Activated T-cell treated with anti-CD3 and anti-CD28 coated beads, Interleukin-2, amount 50 U/mL, for 72 hours (primary cell): ENCODE measurements around the gene MRPS22. TPM values are rescaled to one million over a fixed set of nuclear protein-coding genes. Genes with fewer than 3 reads are reported as not detected.

ENCODE experiments used
- ATAC-seq, 2 donors: fragments of 150-1000 bp; cut with Tn5 transposase; replicated peaks in 1 of 2; 2 replicates each; pipeline ENCODE4 v1.10.0; 2021; ENCODE audit warnings: moderate library complexity in 2 of 2, mild to moderate bottlenecking in 1 of 2
- DNase-seq, 2 donors: peaks; one replicate each; pipeline ENCODE4 v3.0.0; 2021 to 2022; ENCODE audit warnings: mixed read lengths in 1 of 2
- H3K27ac Mint-ChIP-seq: one replicate; pipeline ENCODE4 v1.8.0; 2022; ENCODE audit warnings: mild to moderate bottlenecking, moderate library complexity, mixed read lengths
- H3K27me3 Mint-ChIP-seq: one replicate; pipeline ENCODE4 v1.8.0; 2022; ENCODE audit warnings: low read depth, mixed read lengths
- H3K36me3 Mint-ChIP-seq, 2 donors: one replicate each; pipeline ENCODE4 v1.8.0; 2022; ENCODE audit warnings: mixed read lengths in 2 of 2, mild to moderate bottlenecking in 1 of 2; ENCODE audit not compliant: insufficient read depth in 2 of 2
- H3K4me1 Mint-ChIP-seq: one replicate; pipeline ENCODE4 v1.8.0; 2022; ENCODE audit warnings: low read depth, mixed read lengths
- H3K4me3 Mint-ChIP-seq, 2 donors: one replicate each; pipeline ENCODE4 v1.8.0; 2022; ENCODE audit warnings: mild to moderate bottlenecking in 2 of 2, mixed read lengths in 2 of 2, moderate library complexity in 2 of 2
- H3K9me3 Mint-ChIP-seq, 2 donors: one replicate each; pipeline ENCODE4 v1.8.0; 2022; ENCODE audit warnings: mixed read lengths in 2 of 2
- total RNA-seq, 2 donors: library from RNA; stranded (reverse); gene quantifications; one replicate each; pipeline ENCODE4 v1.2.3, GENCODE V29; 2022

The MRPS22 gene
- total RNA-seq, 2 donors from 2014 or later: 61.7 to 67.5 TPM

GRCh38 chr3:139318431-139318816, 25.4 kb upstream of the MRPS22 start:
- no peak for DNase-seq
- H3K4me3 Mint-ChIP-seq: no peak overlapping the region

GRCh38 chr3:139318826-139319225, 25.0 kb upstream of the MRPS22 start:
- H3K27ac Mint-ChIP-seq: no peak overlapping the region
- H3K27me3 Mint-ChIP-seq: peaks cover 23% of the 10 kb centered on the region
- H3K4me1 Mint-ChIP-seq: no peaks in the 10 kb centered on the region
- H3K4me3 Mint-ChIP-seq: no peak overlapping the region
- no peaks in the 10 kb centered on the region for H3K9me3 Mint-ChIP-seq
- no peaks in the 10 kb centered on the region for H3K36me3 Mint-ChIP-seq
- DNase-seq (no peak), ATAC-seq (no peak)

More at GRCh38 chr3:139318431-139318816, 25.4 kb upstream of the MRPS22 start:
- Mint-ChIP-seq H3K36me3 (no peaks in the 10 kb centered on the region), H3K27ac (no peak overlapping the region), H3K4me1 (no peaks in the 10 kb centered on the region), H3K27me3 (peaks cover 26% of the 10 kb centered on the region), H3K9me3 (no peaks in the 10 kb centered on the region)
- no peak for ATAC-seq

- no peak for ATAC-seq
- Mint-ChIP-seq H3K27me3 (peaks cover 23% of the 10 kb centered on the region), H3K4me1 (no peaks in the 10 kb centered on the region), H3K4me3 (no peak overlapping the region), H3K36me3 (no peaks in the 10 kb centered on the region), H3K27ac (no peak overlapping the region), H3K9me3 (no peaks in the 10 kb centered on the region)
- DNase-seq: no peak
These were observed 24.1 kb upstream of the MRPS22 start for GRCh38 chr3:139319428-139320402.

GRCh38 chr3:139320551-139321309, 23.1 kb upstream of the MRPS22 start:
- ATAC-seq (no peak), DNase-seq (no peak)
- no peaks in the 10 kb centered on the region for H3K4me1 Mint-ChIP-seq
- peaks cover 16% of the 10 kb centered on the region for H3K27me3 Mint-ChIP-seq
- no peak overlapping the region for H3K4me3 Mint-ChIP-seq
- no peak overlapping the region for H3K27ac Mint-ChIP-seq
- H3K36me3 Mint-ChIP-seq: no peaks in the 10 kb centered on the region
- H3K9me3 Mint-ChIP-seq: no peaks in the 10 kb centered on the region

- ATAC-seq: no peak
- no peaks in the 10 kb centered on the region for H3K4me1 Mint-ChIP-seq
- H3K27ac Mint-ChIP-seq: no peak overlapping the region
- H3K36me3 Mint-ChIP-seq: no peaks in the 10 kb centered on the region
- DNase-seq: no peak
- H3K27me3 Mint-ChIP-seq: peaks cover 8% of the 10 kb centered on the region
- no peak overlapping the region for H3K4me3 Mint-ChIP-seq
- no peaks in the 10 kb centered on the region for H3K9me3 Mint-ChIP-seq
These were observed 21.5 kb upstream of the MRPS22 start for GRCh38 chr3:139322346-139322745.

- no peak overlapping the region for H3K27ac Mint-ChIP-seq
- no peaks in the 10 kb centered on the region for H3K9me3 Mint-ChIP-seq
- DNase-seq: no peak
- ATAC-seq: no peak
- H3K27me3 Mint-ChIP-seq: peaks cover 8% of the 10 kb centered on the region
- peaks cover 6% of the 10 kb centered on the region for H3K4me1 Mint-ChIP-seq
- no peak overlapping the region for H3K4me3 Mint-ChIP-seq
- no peaks in the 10 kb centered on the region for H3K36me3 Mint-ChIP-seq
These were observed 20.7 kb upstream of the MRPS22 start for GRCh38 chr3:139323146-139323545.

- Mint-ChIP-seq H3K9me3 (no peaks in the 10 kb centered on the region), H3K4me3 (no peak overlapping the region), H3K27ac (no peak overlapping the region), H3K4me1 (peaks cover 15% of the 10 kb centered on the region), H3K27me3 (peaks cover 8% of the 10 kb centered on the region), H3K36me3 (no peaks in the 10 kb centered on the region)
- DNase-seq (no peak), ATAC-seq (no peak)
These were observed 19.4 kb upstream of the MRPS22 start for GRCh38 chr3:139324456-139324855.

- DNase-seq (no peak), ATAC-seq (no peak)
- peaks cover under 1% of the 10 kb centered on the region for H3K27me3 Mint-ChIP-seq
- no peak overlapping the region for H3K27ac Mint-ChIP-seq
- peaks cover 18% of the 10 kb centered on the region for H3K4me1 Mint-ChIP-seq
- H3K9me3 Mint-ChIP-seq: no peaks in the 10 kb centered on the region
- no peaks in the 10 kb centered on the region for H3K36me3 Mint-ChIP-seq
- no peak overlapping the region for H3K4me3 Mint-ChIP-seq
These were observed 18.3 kb upstream of the MRPS22 start for GRCh38 chr3:139325551-139325950.

- Mint-ChIP-seq H3K27ac (no peak overlapping the region), H3K27me3 (no peaks in the 10 kb centered on the region), H3K36me3 (no peaks in the 10 kb centered on the region), H3K9me3 (no peaks in the 10 kb centered on the region), H3K4me1 (peaks cover 18% of the 10 kb centered on the region), H3K4me3 (no peak overlapping the region)
- ATAC-seq (no peak), DNase-seq (no peak)
These were observed 17.7 kb upstream of the MRPS22 start for GRCh38 chr3:139326131-139326530.

GRCh38 chr3:139326707-139327106, 17.1 kb upstream of the MRPS22 start:
- Mint-ChIP-seq H3K4me3 (no peak overlapping the region), H3K9me3 (no peaks in the 10 kb centered on the region), H3K4me1 (peaks cover 18% of the 10 kb centered on the region), H3K27ac (no peak overlapping the region), H3K27me3 (no peaks in the 10 kb centered on the region), H3K36me3 (no peaks in the 10 kb centered on the region)
- ATAC-seq (no peak), DNase-seq (no peak)

- ATAC-seq: no peak
- H3K4me3 Mint-ChIP-seq: no peak overlapping the region
- H3K27me3 Mint-ChIP-seq: peaks cover 5% of the 10 kb centered on the region
- H3K27ac Mint-ChIP-seq: no peak overlapping the region
- no peaks in the 10 kb centered on the region for H3K9me3 Mint-ChIP-seq
- no peak for DNase-seq
- no peaks in the 10 kb centered on the region for H3K36me3 Mint-ChIP-seq
- H3K4me1 Mint-ChIP-seq: peaks cover 18% of the 10 kb centered on the region
These were observed 16.6 kb upstream of the MRPS22 start for GRCh38 chr3:139327231-139327630.

GRCh38 chr3:139327861-139328260, 16.0 kb upstream of the MRPS22 start:
- H3K36me3 Mint-ChIP-seq: no peaks in the 10 kb centered on the region
- no peak overlapping the region for H3K27ac Mint-ChIP-seq
- H3K4me3 Mint-ChIP-seq: no peak overlapping the region
- peaks cover 18% of the 10 kb centered on the region for H3K4me1 Mint-ChIP-seq
- ATAC-seq: no peak
- DNase-seq: no peak
- H3K9me3 Mint-ChIP-seq: no peaks in the 10 kb centered on the region
- H3K27me3 Mint-ChIP-seq: peaks cover 11% of the 10 kb centered on the region

- ATAC-seq (no peak), DNase-seq (no peak)
- peaks cover 18% of the 10 kb centered on the region for H3K4me1 Mint-ChIP-seq
- peaks cover 16% of the 10 kb centered on the region for H3K27me3 Mint-ChIP-seq
- no peaks in the 10 kb centered on the region for H3K36me3 Mint-ChIP-seq
- H3K4me3 Mint-ChIP-seq: peak overlapping the region in 1 of 2 donors; percentile 76
- no peaks in the 10 kb centered on the region for H3K9me3 Mint-ChIP-seq
- no peak overlapping the region for H3K27ac Mint-ChIP-seq
These were observed 15.5 kb upstream of the MRPS22 start for GRCh38 chr3:139328356-139328755.
